Neuronal stem cell (in vitro differentiated cells): ENCODE data around the gene PXMP2.

Source experiments
- DNase-seq: peaks from one replicate; pipeline ENCODE4 v3.0.0-alpha.2; 2013; ENCODE audit warnings: low spot score
- H2AFZ ChIP-seq: one replicate; pipeline ENCODE4 v1.6.1; 2013; ENCODE audit warnings: mild to moderate bottlenecking, low read length, inconsistent platforms
- H2AK5ac ChIP-seq: 2 replicates; pipeline ENCODE4 v1.6.1; 2013; ENCODE audit warnings: low read depth, mild to moderate bottlenecking, inconsistent platforms, low read length, moderate library complexity, mixed read lengths
- H2BK120ac ChIP-seq: 2 replicates; pipeline ENCODE4 v1.6.1; 2013; ENCODE audit warnings: low read depth, mild to moderate bottlenecking, inconsistent platforms, low read length, moderate library complexity, mixed read lengths
- H2BK12ac ChIP-seq: one replicate; pipeline ENCODE4 v1.6.1; 2013; ENCODE audit warnings: low read length, inconsistent platforms
- H2BK15ac ChIP-seq: 2 replicates; pipeline ENCODE4 v1.6.1; 2013; ENCODE audit warnings: mild to moderate bottlenecking, low read length, inconsistent platforms, mixed read lengths
- H2BK5ac ChIP-seq: one replicate; pipeline ENCODE4 v1.6.1; 2013; ENCODE audit warnings: inconsistent platforms, mild to moderate bottlenecking, low read length, moderate library complexity
- H3K14ac ChIP-seq: one replicate; pipeline ENCODE4 v1.6.1; 2013; ENCODE audit warnings: low read length, inconsistent platforms
- H3K18ac ChIP-seq: 2 replicates; pipeline ENCODE4 v1.6.1; 2013; ENCODE audit warnings: low read length, inconsistent platforms
- H3K23ac ChIP-seq: 2 replicates; pipeline ENCODE4 v1.6.1; 2013; ENCODE audit warnings: low read depth, mild to moderate bottlenecking, mixed read lengths, low read length, inconsistent platforms; ENCODE audit not compliant: poor library complexity
- H3K27ac ChIP-seq: replicated peaks from 3 replicates; pipeline ENCODE4 v1.5.1; 2013; ENCODE audit warnings: low read length, inconsistent platforms
- H3K27me3 ChIP-seq, 3 experiments: 2 replicates each; pipeline ENCODE4 v1.6.1; 2013; ENCODE audit warnings: low read length in 3 of 3, mild to moderate bottlenecking in 2 of 3, inconsistent platforms in 1 of 3, low read depth in 1 of 3, mixed read lengths in 1 of 3, moderate library complexity in 1 of 3; ENCODE audit not compliant: control insufficient read depth in 3 of 3, insufficient read depth in 3 of 3
- H3K36me3 ChIP-seq, 2 donors: replicated peaks in 1 of 2; 2 replicates each; pipeline ENCODE4 v1.6.1; 2013; ENCODE audit warnings: low read length in 2 of 2; ENCODE audit not compliant: control insufficient read depth in 2 of 2, insufficient read depth in 2 of 2
- H3K4ac ChIP-seq: 2 replicates; pipeline ENCODE4 v1.6.1; 2013; ENCODE audit warnings: inconsistent platforms, mild to moderate bottlenecking, low read length, moderate library complexity
- H3K4me1 ChIP-seq, 2 donors: 1 replicate in 1 of 2; 2 replicates in 1 of 2; pipeline ENCODE4 v1.6.1; 2013; ENCODE audit warnings: low read length in 2 of 2, low read depth in 1 of 2; ENCODE audit not compliant: control insufficient read depth in 2 of 2, insufficient read depth in 1 of 2
- H3K4me2 ChIP-seq: one replicate; pipeline ENCODE4 v1.6.1; 2013; ENCODE audit warnings: mild to moderate bottlenecking, low read length, inconsistent platforms; ENCODE audit not compliant: insufficient read depth, poor library complexity, severe bottlenecking
- H3K4me3 ChIP-seq, 2 donors: 2 replicates each; pipeline ENCODE4 v1.5.1; 2013; ENCODE audit warnings: low read length in 2 of 2, mild to moderate bottlenecking in 2 of 2, inconsistent platforms in 1 of 2, moderate library complexity in 1 of 2
- H3K79me1 ChIP-seq: one replicate; pipeline ENCODE4 v1.6.1; 2013; ENCODE audit warnings: low read depth, mild to moderate bottlenecking, inconsistent platforms, low read length, moderate library complexity
- H3K9ac ChIP-seq: one replicate; pipeline ENCODE4 v1.6.1; 2013; ENCODE audit warnings: mild to moderate bottlenecking, low read depth, low read length, inconsistent platforms; ENCODE audit not compliant: poor library complexity
- H3K9me3 ChIP-seq, 2 donors: replicated peaks in 1 of 2; 2 replicates each; pipeline versions ENCODE3 to v1.6.1; 2013; ENCODE audit warnings: low read length in 2 of 2, mild to moderate bottlenecking in 2 of 2, inconsistent platforms in 1 of 2, low read depth in 1 of 2, mixed read lengths in 1 of 2, moderate library complexity in 1 of 2; ENCODE audit not compliant: control insufficient read depth in 2 of 2, insufficient read depth in 1 of 2
- H4K8ac ChIP-seq: one replicate; pipeline ENCODE4 v1.6.1; 2013; ENCODE audit warnings: low read depth, mild to moderate bottlenecking, inconsistent platforms, low read length, moderate library complexity
- H4K91ac ChIP-seq: one replicate; pipeline ENCODE4 v1.6.1; 2013; ENCODE audit warnings: low read length, low read depth, mild to moderate bottlenecking, inconsistent platforms; ENCODE audit not compliant: poor library complexity
- WGBS, 2 donors: extraction: QIAGEN DNeasy Blood & Tissue Kit; methylation state at CpG; one replicate each; pipeline ENCODE4 v1.1.7; 2013; ENCODE audit warnings: missing lambda C conversion rate in 2 of 2, mixed read lengths in 1 of 2; ENCODE audit not compliant: insufficient read length in 2 of 2, insufficient replicate concordance in 1 of 2; ENCODE audit errors: extremely low coverage in 2 of 2; 5-methylcytosine and 5-hydroxymethylcytosine counted together

Gene PXMP2

DNA sequence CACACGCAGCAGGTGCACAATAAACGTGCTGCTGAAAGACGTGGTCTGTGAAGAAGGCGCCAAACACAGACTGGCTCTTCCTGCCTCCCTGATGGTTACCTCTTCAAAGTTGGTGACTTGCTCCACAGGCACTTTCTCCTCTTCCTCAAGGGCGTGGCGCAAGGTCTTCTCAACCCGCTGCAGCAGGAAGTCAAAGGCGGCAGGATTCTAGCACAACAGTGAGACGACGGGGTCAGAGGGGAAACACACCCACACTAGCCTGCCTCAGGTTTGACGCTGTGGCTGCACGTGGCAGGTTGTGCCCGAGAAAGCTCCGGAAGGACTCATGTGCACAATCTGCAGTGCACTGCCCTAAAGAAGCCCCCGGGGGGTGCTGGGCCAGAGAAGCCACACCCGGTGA is 15.3 kb upstream of the PXMP2 start:
- Histone ChIP-seq H4K91ac (no peak overlapping the region), H3K18ac (no peak overlapping the region), H3K4me3 (peak overlapping the region in 1 of 2 donors; percentile 69), H2BK15ac (no peak overlapping the region), H3K9me3 (no peaks in the 10 kb centered on the region), H2AFZ (no peak overlapping the region), H2BK12ac (no peak overlapping the region), H3K4me1 (no peaks in the 10 kb centered on the region), H3K4me2 (no peak overlapping the region), H3K4ac (no peak overlapping the region), H3K36me3 (peaks cover 69 to 97% of the 10 kb centered on the region in 2 donors), H3K27ac (no peak overlapping the region), H3K79me1 (peaks cover 3% of the 10 kb centered on the region), H2BK120ac (no peak overlapping the region), H3K14ac (no peak overlapping the region), H2BK5ac (no peak overlapping the region), H2AK5ac (no peak overlapping the region), H3K9ac (no peak overlapping the region), H4K8ac (no peak overlapping the region), H3K23ac (no peak overlapping the region), H3K27me3 (no peaks in the 10 kb centered on the region)
- DNase-seq, result no peak
- no CpG with 5 or more reads among the region's 16 CpGs for WGBS, 2 donors

DNA sequence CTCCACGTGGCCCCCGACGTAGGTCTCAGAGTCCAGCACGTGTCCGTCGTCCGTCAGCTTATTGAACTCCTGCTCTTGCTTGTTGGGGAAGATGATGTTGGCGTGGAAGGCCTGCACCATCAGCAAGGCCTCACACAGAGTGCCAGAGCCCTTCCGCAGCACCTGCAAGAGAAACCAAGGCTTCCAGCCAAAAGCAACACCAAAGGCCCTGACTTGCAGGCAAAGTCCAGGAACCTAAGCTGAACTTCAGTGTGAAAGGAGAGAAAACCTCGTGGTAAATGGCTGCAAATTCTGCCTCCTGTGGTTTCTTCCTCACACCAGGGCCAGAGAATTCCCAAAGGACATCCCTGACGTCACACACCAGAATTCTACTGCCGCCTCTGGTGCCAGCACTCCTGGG is 14.7 kb upstream of the PXMP2 start:
- no peak overlapping the region for H3K4me3 ChIP-seq
- no peak overlapping the region for H2BK5ac ChIP-seq
- H4K91ac ChIP-seq, result no peak overlapping the region
- no CpG with 5 or more reads among the region's 12 CpGs for WGBS, 2 donors
- H2BK12ac ChIP-seq, result no peak overlapping the region
- peaks cover 69 to 97% of the 10 kb centered on the region in 2 donors for H3K36me3 ChIP-seq
- no peak overlapping the region for H3K27ac ChIP-seq
- no peak overlapping the region for H3K14ac ChIP-seq
- peaks cover 3% of the 10 kb centered on the region for H3K79me1 ChIP-seq
- H2BK120ac ChIP-seq, result no peak overlapping the region
- no peak overlapping the region for H2AFZ ChIP-seq
- no peaks in the 10 kb centered on the region for H3K27me3 ChIP-seq
- no peaks in the 10 kb centered on the region for H3K9me3 ChIP-seq
- H3K4ac ChIP-seq, result no peak overlapping the region
- no peak overlapping the region for H3K9ac ChIP-seq
- no peaks in the 10 kb centered on the region for H3K4me1 ChIP-seq
- H2BK15ac ChIP-seq, result no peak overlapping the region
- no peak overlapping the region for H3K23ac ChIP-seq
- DNase-seq, result no peak
- H2AK5ac ChIP-seq, result no peak overlapping the region
- H4K8ac ChIP-seq, result no peak overlapping the region
- no peak overlapping the region for H3K4me2 ChIP-seq
- no peak overlapping the region for H3K18ac ChIP-seq

DNA sequence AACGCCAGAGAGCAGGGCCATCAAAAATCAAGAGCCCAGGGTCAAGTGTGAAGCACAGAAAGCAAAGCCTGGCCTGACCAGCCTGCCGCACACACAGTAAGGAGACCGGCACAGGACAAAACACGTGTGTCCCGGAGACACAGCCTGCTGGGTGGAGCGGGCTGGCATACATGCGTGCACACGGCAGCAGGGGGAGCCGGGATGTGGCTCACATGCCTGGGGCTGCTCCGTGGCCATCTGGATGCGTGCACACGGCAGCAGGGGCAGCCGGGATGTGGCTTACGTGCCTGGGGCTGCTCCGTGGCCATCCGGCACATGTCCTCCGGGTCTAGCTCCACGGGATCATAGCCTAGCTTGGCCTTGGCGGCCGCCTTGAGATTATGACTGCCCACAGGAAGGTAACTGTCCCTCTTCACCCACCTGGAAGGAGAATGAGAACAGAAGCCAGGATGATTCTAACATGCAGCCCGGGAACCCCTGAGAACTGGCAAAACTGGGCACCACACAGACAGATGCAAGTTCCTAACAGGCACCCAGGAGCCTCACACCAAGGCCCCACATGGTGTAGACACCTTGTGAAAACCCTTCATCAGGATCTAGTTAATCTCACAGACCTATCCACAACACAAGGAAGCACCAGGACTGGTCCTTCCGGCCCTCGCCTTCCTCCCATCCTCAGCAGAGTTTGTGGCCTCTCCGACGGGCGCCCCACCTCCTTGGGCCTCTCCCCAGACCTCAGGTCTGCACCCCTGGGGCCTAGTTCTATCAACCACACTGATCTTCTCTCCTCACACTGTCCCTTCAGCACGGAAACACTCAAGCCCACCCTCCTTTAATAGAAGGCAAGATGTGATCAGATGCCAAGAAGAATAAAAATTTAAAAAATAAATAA is 13.9 kb upstream of the PXMP2 start:
- Histone ChIP-seq H2AK5ac (no peak overlapping the region), H3K23ac (no peak overlapping the region), H3K9me3 (no peaks in the 10 kb centered on the region), H3K4me3 (no peak overlapping the region), H3K27ac (no peak overlapping the region), H3K4ac (no peak overlapping the region), H2BK5ac (no peak overlapping the region), H2AFZ (no peak overlapping the region), H3K18ac (no peak overlapping the region), H4K8ac (no peak overlapping the region), H2BK120ac (no peak overlapping the region), H3K36me3 (peaks cover 65 to 98% of the 10 kb centered on the region in 2 donors), H4K91ac (no peak overlapping the region), H3K4me1 (no peaks in the 10 kb centered on the region), H3K79me1 (peaks cover 2% of the 10 kb centered on the region), H3K14ac (no peak overlapping the region), H3K9ac (no peak overlapping the region), H3K27me3 (no peaks in the 10 kb centered on the region), H3K4me2 (no peak overlapping the region), H2BK15ac (no peak overlapping the region), H2BK12ac (no peak overlapping the region)
- no CpG with 5 or more reads among the region's 27 CpGs for WGBS, 2 donors
- DNase-seq, result no peak

DNA sequence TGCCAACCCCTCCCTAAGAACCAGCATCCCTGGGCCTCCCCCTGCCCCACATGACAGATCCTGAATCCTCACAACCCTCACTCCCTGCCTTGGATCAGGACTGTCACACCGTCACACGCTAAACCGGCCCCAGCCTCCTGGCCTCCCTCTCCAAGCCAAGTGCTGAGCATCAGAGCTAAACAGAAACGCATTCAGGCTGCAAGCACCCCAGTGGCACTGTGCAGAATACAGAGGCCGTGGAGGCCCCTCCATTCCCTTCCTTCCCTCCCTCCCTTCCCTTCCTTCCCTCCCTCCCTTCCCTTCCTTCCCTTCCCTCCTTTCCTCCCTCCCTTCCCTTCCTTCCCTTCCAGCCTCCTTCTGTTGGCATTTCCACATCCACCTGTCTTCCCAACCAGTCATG is 12.8 kb upstream of the PXMP2 start:
- Histone ChIP-seq H3K9me3 (no peaks in the 10 kb centered on the region), H2BK5ac (no peak overlapping the region), H3K4me1 (no peaks in the 10 kb centered on the region), H3K4ac (no peak overlapping the region), H3K18ac (no peak overlapping the region), H3K23ac (no peak overlapping the region), H2AFZ (no peak overlapping the region), H3K9ac (no peak overlapping the region), H3K4me2 (no peak overlapping the region), H2AK5ac (no peak overlapping the region), H3K27me3 (no peaks in the 10 kb centered on the region), H4K91ac (no peak overlapping the region), H3K4me3 (no peak overlapping the region), H3K14ac (no peak overlapping the region), H2BK120ac (no peak overlapping the region), H2BK15ac (no peak overlapping the region), H2BK12ac (no peak overlapping the region), H4K8ac (no peak overlapping the region), H3K27ac (no peak overlapping the region), H3K36me3 (peaks cover 65 to 98% of the 10 kb centered on the region in 2 donors), H3K79me1 (no peaks in the 10 kb centered on the region)
- no CpG with 5 or more reads among the region's 5 CpGs for WGBS, 2 donors
- no peak for DNase-seq
